Posterior cingulate gyrus (tissue), 11 donors: ENCODE measurements around the gene ZNF396.
A peak's percentile ranks its signal among the peaks of the same experiment; 100 is the strongest.

ENCODE experiments used
- DNase-seq, 10 donors: peaks; one replicate each; pipeline versions ENCODE4 v3.0.0 to v3.0.0-alpha.2; 2020 to 2021; ENCODE audit warnings: mixed read lengths in 3 of 10
- intact Hi-C: fragments of 100-400 bp; cut with DNase I; formaldehyde crosslinking; loops from one replicate; pipeline ENCODE4 v1.15.1; 2023

The ZNF396 gene

DNA sequence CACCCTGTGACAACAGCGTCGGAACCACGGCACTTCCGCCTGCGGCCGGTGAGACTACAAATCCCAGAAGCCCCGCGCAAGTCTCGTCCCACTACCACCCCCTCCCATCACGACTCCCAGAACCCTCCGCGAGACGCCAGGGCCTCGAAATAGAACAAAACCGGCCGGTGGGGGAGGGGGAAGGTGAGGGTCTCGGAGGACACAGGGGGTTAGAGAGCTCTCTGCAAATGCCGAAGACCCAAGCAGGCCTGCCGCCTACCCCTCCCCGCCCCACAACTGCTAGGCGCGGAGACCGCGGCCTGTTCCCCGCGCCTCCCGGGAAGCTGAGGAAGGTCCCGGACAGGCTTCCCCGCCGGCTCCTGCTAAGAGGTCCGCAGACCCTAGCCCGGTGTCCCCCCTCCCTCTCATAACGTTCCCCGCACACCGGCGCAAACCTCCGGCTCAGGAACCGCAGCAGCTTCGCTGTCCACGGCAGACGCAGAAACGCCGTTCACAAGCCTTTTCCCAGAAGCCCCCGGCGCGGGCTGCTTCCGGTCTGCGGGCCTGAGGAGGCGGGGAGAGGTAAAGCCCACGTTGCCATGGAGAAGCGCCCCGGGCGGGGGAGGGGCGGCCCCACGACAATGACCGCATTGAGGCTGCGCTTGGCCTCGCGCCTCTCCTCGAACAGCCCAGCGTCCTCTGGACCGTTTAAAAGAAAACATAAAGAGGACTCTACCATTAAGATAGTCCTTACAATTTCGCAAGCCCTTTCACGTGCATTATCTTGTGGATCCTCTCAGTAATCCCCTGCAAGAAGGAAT, 33.0 kb downstream of the ZNF396 start, which contains the start of gene ZNF24:
ZNF24 (minus strand) TSS at position 485 of the 800 bp plus-strand sequence. CDS start 3,770 bp downstream, outside the sequence.
- intact Hi-C loops, result loop anchor here (2.0 to 5.0 kb wide), 4 partner anchors 53 to 302 kb away; partner anchors contain the start of genes MAPRE2, ZNF397 and ZSCAN30
- DNase-seq, result peak; percentile 93 to 99 (median 96)

DNA sequence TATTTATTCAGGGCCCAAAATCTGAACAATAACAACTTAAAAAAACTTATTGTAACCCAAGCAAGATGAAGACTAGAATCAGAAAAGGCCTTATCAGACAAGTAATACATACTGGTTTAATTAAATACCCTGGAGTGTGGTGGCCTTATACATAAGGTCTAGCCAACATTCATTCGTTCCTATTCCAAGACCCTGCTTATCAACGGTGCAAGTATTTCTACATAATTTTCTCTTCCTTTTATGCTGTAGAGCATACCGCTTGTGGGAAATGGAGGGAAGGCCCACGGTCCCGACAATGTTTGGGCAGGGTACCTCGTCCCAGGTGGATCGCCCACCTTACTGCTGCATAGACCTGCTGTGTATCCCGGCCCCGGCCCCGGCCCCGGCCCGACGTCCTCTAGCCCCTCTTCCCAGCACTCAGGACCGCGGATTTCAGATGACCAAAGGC, 33.6 kb downstream of the ZNF396 start:
- no peak for DNase-seq
- intact Hi-C loops, result loop anchor here (5.0 kb wide), 2 partner anchors 101 to 301 kb away; partner anchors contain the start of genes MAPRE2 and ZNF397

DNA sequence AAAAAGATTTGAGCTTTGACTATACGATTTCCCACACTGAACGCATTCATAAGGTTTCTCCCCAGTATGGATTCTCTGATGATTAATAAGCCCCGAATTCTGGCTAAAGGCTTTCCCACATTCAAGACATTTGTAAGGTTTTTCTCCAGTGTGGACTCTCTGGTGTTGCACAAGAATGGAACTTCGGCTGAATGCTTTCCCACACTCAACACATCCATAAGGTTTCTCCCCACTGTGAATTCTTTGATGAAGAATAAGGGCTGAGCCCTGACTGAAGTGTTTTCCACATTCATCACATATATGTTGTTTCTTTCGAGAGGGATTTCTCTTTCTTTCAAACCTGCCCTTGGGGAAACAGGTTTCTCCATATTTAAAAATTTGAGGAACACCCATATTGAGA, 39.9 kb downstream of the ZNF396 start:
- DNase-seq, result no peak
- intact Hi-C loops, result no loop called here

DNA sequence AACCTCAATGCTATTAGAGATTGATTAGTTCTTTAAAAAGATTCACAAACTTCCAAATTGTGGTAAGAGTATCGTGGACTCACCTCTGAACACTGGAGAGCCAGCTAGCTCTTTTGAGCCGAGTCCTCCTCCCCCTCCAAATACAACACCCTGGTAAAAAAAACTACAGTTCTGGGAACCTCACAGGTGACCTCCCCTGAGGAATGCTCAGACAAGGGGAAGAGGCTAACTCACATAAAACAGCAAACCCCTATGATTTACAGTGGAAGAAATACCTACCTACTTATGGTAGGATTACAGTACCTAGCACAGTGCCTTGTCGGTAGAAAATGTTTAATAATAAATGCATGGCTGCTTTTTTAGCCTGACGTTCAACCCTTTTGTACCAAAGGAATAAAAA, 41.3 kb downstream of the ZNF396 start:
- intact Hi-C loops, result no loop called here

DNA sequence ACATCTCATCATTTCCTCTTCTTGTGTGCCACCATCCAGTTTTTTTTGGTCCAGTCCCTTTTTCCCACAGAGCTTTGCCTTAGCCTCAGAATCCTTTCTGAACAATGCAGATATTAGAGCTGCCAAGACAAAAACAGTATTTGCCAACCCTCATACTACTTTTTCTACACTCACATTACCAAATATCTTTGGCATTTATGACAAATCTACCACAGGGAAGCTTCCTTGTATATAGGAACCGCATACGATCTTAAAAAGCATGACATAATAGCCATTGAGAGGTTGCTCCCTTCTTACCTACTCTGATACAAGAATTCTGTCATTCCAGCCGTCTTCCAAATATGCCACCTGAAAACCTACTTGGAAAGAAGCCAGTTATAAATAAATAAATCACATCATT, 42.3 kb downstream of the ZNF396 start:
- intact Hi-C loops, result no loop called here
- DNase-seq, result no peak

More for the DNA sequence above, 41.3 kb downstream of the ZNF396 start:
- no peak for DNase-seq

DNA sequence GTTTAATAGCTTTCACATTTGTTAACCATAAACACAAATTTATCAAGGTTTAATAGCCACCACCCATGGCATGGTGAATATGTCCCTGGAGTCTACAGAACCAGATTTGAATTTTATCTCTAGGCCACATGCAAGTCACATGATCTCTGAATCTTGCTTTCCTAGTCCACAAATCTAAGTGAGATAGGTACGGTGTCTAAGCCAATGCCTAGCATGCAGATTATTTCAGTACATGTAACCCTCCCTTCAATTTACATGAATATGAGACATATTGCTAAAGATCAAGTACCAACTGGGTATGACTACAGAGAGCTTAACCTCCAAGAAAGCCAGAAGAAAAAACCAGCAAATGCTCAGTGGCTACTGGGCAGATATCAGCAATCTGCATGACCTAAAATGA, 42.9 kb downstream of the ZNF396 start:
- intact Hi-C loops, result no loop called here
- no peak for DNase-seq

DNA sequence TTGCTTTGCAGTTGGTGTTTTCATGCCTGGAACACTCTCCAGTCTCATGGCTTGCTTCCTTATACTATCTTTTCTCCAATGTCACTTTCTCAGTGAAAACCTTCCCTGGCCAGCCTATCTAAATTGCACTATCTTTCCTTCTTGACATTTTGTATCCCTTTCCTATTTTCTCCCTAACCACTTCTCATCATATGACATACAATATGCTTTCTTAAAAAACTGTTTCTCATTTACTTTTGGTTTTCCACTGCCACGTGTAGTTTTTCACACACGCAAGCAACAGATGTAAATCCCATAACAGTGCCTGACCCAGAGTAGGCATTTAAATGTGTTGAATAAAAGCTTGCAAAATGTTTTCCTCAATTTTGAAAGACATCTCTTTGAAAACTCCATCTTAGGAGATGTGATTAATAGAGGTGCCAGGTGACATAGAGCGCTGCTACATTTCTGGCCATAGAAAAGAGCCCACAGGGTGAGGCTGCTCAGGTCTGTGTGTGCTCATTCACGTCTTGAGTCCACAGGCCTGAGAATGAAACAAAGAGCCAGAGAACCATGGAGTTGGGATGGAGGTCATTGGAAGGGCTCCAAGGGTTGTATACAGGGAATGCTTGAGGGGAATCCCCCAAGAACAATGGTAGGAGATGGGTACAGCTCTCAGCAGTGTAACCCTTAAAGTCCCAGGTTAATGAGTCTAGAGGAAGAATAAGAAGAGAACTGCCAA, 45.6 kb downstream of the ZNF396 start:
- no peak for DNase-seq
- intact Hi-C loops, result no loop called here

DNA sequence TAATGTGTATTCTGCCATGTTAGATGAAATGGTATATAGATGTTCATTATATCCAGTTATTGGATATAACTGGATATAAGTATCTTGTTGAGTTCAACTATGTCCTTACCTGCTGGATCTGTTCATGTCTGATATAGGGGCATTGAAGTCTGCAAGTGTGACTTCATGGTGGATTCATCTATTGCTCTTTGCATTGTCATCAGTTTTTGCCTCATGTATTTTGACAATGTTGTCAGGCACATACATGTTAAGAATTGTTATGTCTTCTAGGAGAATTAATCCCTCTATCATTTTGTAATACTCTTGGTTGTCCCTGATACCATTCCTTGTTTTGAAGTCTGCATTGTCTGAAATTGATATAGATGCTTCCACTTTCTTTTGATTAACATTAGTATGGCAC, 48.3 kb downstream of the ZNF396 start:
- intact Hi-C loops, result no loop called here

DNA sequence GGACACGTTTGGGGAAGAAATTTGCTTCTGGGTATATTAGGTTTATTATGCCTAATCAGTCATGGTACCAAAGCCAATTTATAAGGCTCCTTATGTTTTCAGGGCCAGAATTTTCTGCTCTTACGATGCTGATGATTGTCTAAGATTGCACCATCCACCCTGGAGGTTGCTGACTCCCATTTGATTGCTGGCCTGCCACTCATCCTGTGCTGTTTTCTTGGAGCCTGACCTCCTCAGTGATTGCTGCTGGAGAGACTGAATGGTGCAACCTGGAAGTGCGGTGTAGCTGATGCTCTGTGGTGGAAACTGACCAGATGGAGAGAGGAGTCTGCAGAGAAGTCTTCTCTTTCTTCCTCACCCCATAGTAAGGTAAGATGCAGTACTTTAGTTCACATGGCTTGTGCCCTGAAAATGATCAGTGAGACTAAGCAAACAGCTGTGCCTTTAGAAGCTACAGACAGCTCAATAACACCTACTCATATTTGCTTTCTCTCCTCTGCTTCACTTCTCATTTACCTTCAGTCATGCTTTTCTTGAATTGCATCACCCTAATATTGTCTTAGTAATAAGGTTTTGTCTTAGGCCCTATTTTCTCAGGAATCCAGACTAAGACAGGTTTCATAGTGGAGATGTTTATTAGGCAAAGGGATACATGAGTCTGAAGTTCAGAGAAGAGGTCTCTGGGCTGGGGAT, 50.3 kb downstream of the ZNF396 start:
- DNase-seq, result no peak
- intact Hi-C loops, result no loop called here

More for the DNA sequence above, 48.3 kb downstream of the ZNF396 start:
- no peak for DNase-seq

DNA sequence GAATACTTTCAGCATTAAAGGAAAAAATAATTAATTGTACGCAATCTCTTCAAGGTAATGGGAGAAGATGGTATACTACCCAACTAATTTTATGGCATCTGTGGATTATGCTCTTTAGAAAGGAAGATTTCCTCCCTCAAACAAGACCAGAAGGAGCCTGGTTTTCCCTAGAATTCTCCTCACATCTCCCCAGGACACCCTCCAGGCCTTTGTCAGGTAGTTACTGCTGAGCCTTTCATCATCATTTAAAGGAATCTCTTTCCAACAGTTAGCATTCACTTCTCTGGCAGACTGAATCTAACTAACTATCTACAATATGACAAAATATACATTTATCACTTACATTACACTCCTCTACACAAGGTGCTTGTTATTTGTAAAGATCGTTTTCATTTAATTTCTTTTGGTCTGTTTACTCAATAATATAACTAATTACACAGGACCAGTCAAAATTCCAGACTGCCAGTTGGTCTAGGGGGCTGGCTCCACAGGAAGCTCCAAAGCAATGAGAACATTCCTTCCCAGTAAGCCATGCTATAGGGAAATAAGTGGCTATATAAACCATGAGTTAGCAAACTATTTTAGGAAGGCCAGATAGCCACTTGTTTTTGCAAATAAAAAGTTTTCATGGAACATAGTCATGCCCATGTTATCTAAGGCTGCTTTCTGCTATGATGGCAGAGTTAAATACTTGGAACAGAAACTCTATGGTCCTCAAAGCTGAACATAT, 52.0 kb downstream of the ZNF396 start:
- intact Hi-C loops, result no loop called here
- DNase-seq, result no peak

DNA sequence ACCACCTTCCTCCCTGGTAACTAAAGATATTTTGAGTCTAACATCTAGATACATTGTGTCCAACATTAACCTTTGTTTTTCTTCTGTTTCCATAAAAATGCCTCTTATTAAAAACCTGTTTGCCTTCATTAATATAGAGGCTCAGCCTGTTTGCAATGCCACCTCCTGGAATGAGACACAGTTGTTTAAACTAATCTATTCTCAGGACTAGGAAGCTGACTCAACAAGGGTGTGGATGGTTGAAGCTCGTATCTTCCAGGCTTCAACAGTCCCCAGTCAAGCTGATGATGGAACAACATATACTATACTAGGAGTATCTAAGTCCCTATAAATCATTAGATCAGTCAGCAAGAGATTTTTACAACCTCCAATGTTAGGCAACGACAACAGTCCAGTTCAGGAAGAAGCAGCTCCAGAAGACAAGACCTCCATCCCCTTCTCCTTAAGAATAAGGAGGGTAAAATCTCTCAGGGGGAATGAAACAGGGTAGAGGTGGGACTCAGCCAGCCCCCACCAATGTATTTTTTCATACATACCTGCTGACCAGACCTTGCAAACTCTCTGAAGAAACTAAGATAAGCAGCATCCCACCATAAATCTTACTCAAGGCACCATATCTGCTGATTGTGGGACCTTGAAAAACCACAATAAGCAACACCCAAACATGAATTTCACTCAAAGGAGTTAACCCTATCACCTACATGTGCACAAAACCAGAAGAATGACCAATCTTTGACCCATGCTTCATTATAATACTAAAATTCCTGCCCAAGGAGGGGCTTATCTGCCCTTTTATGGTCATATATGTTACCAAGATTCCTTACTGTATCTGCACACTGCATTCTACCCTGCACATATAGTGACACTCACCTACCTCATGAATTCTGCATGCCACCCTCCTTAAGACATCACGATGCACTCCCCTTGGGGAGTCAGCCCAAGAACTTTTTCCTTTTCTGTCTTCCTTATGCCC, 54.4 kb downstream of the ZNF396 start:
- no peak for DNase-seq
- intact Hi-C loops, result no loop called here
